Endothelial cell of umbilical vein (primary cell): ENCODE measurements around the gene CPLX1. TPM values are rescaled to one million over a fixed set of nuclear protein-coding genes. Genes with fewer than 3 reads are reported as not detected.

Source experiments
- BruUV-seq: library from RNA; stranded (reverse); fragments of 400-500 nt; replicated peaks from 2 replicates; lab custom pipeline; 2021; lab: Mats Ljungman, UMichigan
- CTCF ChIA-PET: fragments of 300-600, 350-600 bp; sonication (Branson Sonifier 250); formaldehyde crosslinking; loops from one replicate; lab custom pipeline; 2021; ENCODE audit warnings: antibody characterized with exemption, inconsistent platforms; lab: Charles Lee
- POLR2A ChIA-PET: fragments of 300-600, 350-600 bp; sonication (Branson Sonifier 250); formaldehyde crosslinking; loops from one replicate; lab custom pipeline; 2021; ENCODE audit warnings: antibody characterized with exemption, inconsistent platforms; lab: Charles Lee
- DNase-seq: peaks from one replicate; pipeline ENCODE4 v3.0.0-alpha.2; 2011; ENCODE audit warnings: low read depth, low spot score
- FAIRE-seq: peaks from 2 replicates; lab custom pipeline; 2011; peaks lifted over from hg19 to GRCh38; lab: Jason Lieb, UNC
- H2AFZ ChIP-seq: 2 replicates; pipeline ENCODE4 v1.6.0; 2012; ENCODE audit warnings: low read depth, low read length, control low read depth, inconsistent platforms
- H3K27ac ChIP-seq: 2 replicates; pipeline ENCODE4 v1.5.1; 2011; ENCODE audit warnings: low read depth, mild to moderate bottlenecking, control low read depth, low read length, moderate library complexity; ENCODE audit not compliant: insufficient read depth
- H3K27me3 ChIP-seq, 2 experiments: 2 replicates each; pipeline versions ENCODE4 v1.6.0 to v1.6.1; 2011; ENCODE audit warnings: low read length in 2 of 2, mixed read lengths in 1 of 2; ENCODE audit not compliant: control insufficient read depth in 2 of 2, insufficient read depth in 2 of 2
- H3K36me3 ChIP-seq, 2 experiments: 2 replicates in 1 of 2; 3 replicates in 1 of 2; pipeline ENCODE4 v1.5.1; 2011; ENCODE audit warnings: low read length in 2 of 2, mild to moderate bottlenecking in 1 of 2, moderate library complexity in 1 of 2; ENCODE audit not compliant: control insufficient read depth in 2 of 2, insufficient read depth in 2 of 2; ENCODE audit errors: extremely low read depth in 1 of 2
- H3K4me1 ChIP-seq: 3 replicates; pipeline ENCODE4 v1.5.1; 2011; ENCODE audit warnings: mild to moderate bottlenecking, low read length; ENCODE audit not compliant: control insufficient read depth, insufficient read depth; ENCODE audit errors: extremely low read depth
- H3K4me2 ChIP-seq: 2 replicates; pipeline ENCODE4 v1.6.1; 2011; ENCODE audit warnings: low read length, control low read depth, mixed read lengths; ENCODE audit not compliant: insufficient read depth
- H3K4me3 ChIP-seq, 3 experiments: fragments of 200-600 bp in 1 of 3; sonication (generic), shearing (Covaris generic) in 1 of 3; replicated peaks in 1 of 3; 2 replicates each; pipeline ENCODE4 v1.5.1; 2011 to 2016; ENCODE audit warnings: control low read depth in 3 of 3, low read length in 3 of 3, mild to moderate bottlenecking in 2 of 3, inconsistent platforms in 1 of 3, low read depth in 1 of 3, moderate library complexity in 1 of 3; ENCODE audit not compliant: insufficient read depth in 1 of 3
- H3K79me2 ChIP-seq: 2 replicates; pipeline ENCODE4 v1.6.0; 2012; ENCODE audit warnings: low read length, inconsistent platforms; ENCODE audit not compliant: control insufficient read depth, insufficient read depth
- H3K9ac ChIP-seq: replicated peaks from 2 replicates; pipeline ENCODE3; 2011; ENCODE audit warnings: low read length, control low read depth; ENCODE audit not compliant: insufficient read depth; ENCODE audit errors: extremely low read depth
- H3K9me1 ChIP-seq: replicated peaks from 3 replicates; pipeline ENCODE4 v1.6.0; 2011; ENCODE audit warnings: mild to moderate bottlenecking, low read length; ENCODE audit not compliant: control insufficient read depth, insufficient read depth; ENCODE audit errors: extremely low read depth
- H3K9me3 ChIP-seq: replicated peaks from 2 replicates; pipeline ENCODE4 v1.5.1; 2012; ENCODE audit warnings: low read length, inconsistent platforms; ENCODE audit not compliant: control insufficient read depth, insufficient read depth
- H4K20me1 ChIP-seq: replicated peaks from 2 replicates; pipeline ENCODE3; 2011; ENCODE audit warnings: mild to moderate bottlenecking, low read length; ENCODE audit not compliant: control insufficient read depth, insufficient read depth; ENCODE audit errors: extremely low read depth
- EZH2 ChIP-seq: IDR thresholded peaks from 2 replicates; pipeline ENCODE4 v1.6.1; 2012; ENCODE audit warnings: borderline replicate concordance, low read depth, mild to moderate bottlenecking, moderate library complexity, low read length, inconsistent platforms; ENCODE audit not compliant: severe bottlenecking
- FOS ChIP-seq: IDR thresholded peaks from 2 replicates; pipeline ENCODE4 v1.6.1; 2011; ENCODE audit warnings: mild to moderate bottlenecking, low read length, moderate library complexity, borderline replicate concordance; ENCODE audit not compliant: insufficient read depth
- GATA2 ChIP-seq: IDR thresholded peaks from 2 replicates; pipeline ENCODE4 v1.7.0; 2011; ENCODE audit warnings: low read depth, mild to moderate bottlenecking, moderate library complexity, mixed read lengths, low read length; ENCODE audit not compliant: insufficient read length, insufficient read depth
- JUN ChIP-seq: IDR thresholded peaks from 2 replicates; pipeline ENCODE4 v1.6.1; 2011; ENCODE audit warnings: borderline replicate concordance, low read depth; ENCODE audit not compliant: insufficient read length, insufficient read depth
- MYC ChIP-seq: IDR thresholded peaks from one replicate; pipeline ENCODE4 v1.6.1; 2011; ENCODE audit warnings: mild to moderate bottlenecking, low read depth, low read length
- POLR2A ChIP-seq: IDR thresholded peaks from 2 replicates; pipeline ENCODE4 v1.6.1; 2012; ENCODE audit warnings: low read depth, mild to moderate bottlenecking, control low read depth, low read length
- POLR2AphosphoS5 ChIP-seq: IDR thresholded peaks from 2 replicates; pipeline ENCODE4 v1.6.1; 2012; ENCODE audit warnings: low read depth, mild to moderate bottlenecking, control low read depth, low read length, moderate library complexity; ENCODE audit not compliant: insufficient read depth
- dilution Hi-C: fragments of 300-500 bp; cut with MboI; formaldehyde crosslinking; loops from one replicate; pipeline ENCODE4 v1.15.0; 2019; ENCODE audit warnings: low sequenced_read_pairs; ENCODE audit not compliant: extremely low pct_ligation_motif_present
- intact Hi-C: fragments of 100-400 bp; cut with micrococcal nuclease; formaldehyde crosslinking; loops from one replicate; pipeline ENCODE4 v1.10.0; 2022
- polyA plus RNA-seq, 4 experiments: library from polyadenylated mRNA; depleted of rRNA in 3 of 4; stranded (reverse) in 3 of 4; unstranded in 1 of 4; fragments of >200 nt; gene quantifications; 2 replicates each; pipeline versions ENCODE4 v1.2.1 to v1.2.3, GENCODE V29; 2011 to 2012; ENCODE audit warnings: missing spikeins in 1 of 4
- total RNA-seq: library from RNA; stranded (reverse); gene quantifications from 2 replicates; pipeline ENCODE4 v1.2.3, GENCODE V29; 2021
- TF ChIP-seq, protein P1 (sequence below): IDR thresholded peaks from 2 replicates; pipeline ENCODE4 v1.6.1; 2011; ENCODE audit not compliant: insufficient read depth, insufficient read length
- TF ChIP-seq, protein P2 (sequence below), 2 donors: IDR thresholded peaks; 1 replicate in 1 of 2; 2 replicates in 1 of 2; pipeline ENCODE4 v1.5.1; 2011; ENCODE audit warnings: low read length in 2 of 2, mild to moderate bottlenecking in 2 of 2, moderate library complexity in 2 of 2, control low read depth in 1 of 2, inconsistent platforms in 1 of 2, low read depth in 1 of 2; ENCODE audit not compliant: insufficient read depth in 1 of 2; ENCODE audit errors: extremely low read depth in 1 of 2

Gene CPLX1
- total and polyA plus RNA-seq, 2 donors (not counting 3 experiments of a cell fraction or from before 2014, with no cell fraction given) = 1.0 to 1.8 TPM

DNA sequence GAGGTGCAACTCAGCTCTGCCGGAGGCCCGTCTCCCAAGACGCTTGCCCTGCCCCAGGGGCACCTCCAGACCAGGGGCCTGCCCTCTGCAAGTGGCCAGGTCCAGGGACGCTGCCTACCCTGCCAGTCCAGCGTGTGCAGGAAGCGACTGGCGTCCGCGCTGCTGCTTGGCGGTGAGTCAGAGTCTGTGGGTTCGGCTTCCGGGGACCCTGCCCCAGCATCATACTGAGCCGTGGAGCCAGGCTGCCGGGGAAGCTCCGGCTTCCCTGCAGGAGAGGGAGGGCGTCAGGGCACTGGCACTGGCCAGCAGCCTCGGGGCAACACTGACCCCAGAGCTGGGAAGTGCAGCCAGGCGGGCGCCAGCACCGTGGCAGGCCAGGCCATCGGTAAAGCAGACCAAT lies 42.5 kb upstream of the CPLX1 start:
- H4K20me1 ChIP-seq = no peaks in the 10 kb centered on the region
- H3K27me3 ChIP-seq = no peaks in the 10 kb centered on the region
- H3K9me1 ChIP-seq = no peaks in the 10 kb centered on the region
- no peak for FAIRE-seq
- no peak overlapping the region for H3K4me3 ChIP-seq
- POLR2A ChIA-PET = no interaction called here
- no TSS peak for BruUV-seq
- no peaks in the 10 kb centered on the region for H3K4me1 ChIP-seq
- intact Hi-C loops (no loop called here), dilution Hi-C loops (no loop called here)
- peaks cover 0 to 40% of the 10 kb centered on the region in 2 experiments for H3K36me3 ChIP-seq
- no peaks in the 10 kb centered on the region for H3K79me2 ChIP-seq
- no peak overlapping the region for H2AFZ ChIP-seq
- no peak overlapping the region for H3K4me2 ChIP-seq
- no peak for TF ChIP-seq GATA2
- TF ChIP-seq JUN = no peak
- TF ChIP-seq EZH2 = no peak
- no peak for TF ChIP-seq MYC
- no peak for TF ChIP-seq POLR2AphosphoS5
- TF ChIP-seq, protein P1, sequence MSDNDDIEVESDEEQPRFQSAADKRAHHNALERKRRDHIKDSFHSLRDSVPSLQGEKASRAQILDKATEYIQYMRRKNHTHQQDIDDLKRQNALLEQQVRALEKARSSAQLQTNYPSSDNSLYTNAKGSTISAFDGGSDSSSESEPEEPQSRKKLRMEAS = no peak
- TF ChIP-seq, protein P2, sequence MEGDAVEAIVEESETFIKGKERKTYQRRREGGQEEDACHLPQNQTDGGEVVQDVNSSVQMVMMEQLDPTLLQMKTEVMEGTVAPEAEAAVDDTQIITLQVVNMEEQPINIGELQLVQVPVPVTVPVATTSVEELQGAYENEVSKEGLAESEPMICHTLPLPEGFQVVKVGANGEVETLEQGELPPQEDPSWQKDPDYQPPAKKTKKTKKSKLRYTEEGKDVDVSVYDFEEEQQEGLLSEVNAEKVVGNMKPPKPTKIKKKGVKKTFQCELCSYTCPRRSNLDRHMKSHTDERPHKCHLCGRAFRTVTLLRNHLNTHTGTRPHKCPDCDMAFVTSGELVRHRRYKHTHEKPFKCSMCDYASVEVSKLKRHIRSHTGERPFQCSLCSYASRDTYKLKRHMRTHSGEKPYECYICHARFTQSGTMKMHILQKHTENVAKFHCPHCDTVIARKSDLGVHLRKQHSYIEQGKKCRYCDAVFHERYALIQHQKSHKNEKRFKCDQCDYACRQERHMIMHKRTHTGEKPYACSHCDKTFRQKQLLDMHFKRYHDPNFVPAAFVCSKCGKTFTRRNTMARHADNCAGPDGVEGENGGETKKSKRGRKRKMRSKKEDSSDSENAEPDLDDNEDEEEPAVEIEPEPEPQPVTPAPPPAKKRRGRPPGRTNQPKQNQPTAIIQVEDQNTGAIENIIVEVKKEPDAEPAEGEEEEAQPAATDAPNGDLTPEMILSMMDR (IDR thresholded peaks at IDR 0.05; ENCODE audit: extremely low read depth in 1 of 2, insufficient read depth in 1 of 2, low read depth in 1 of 2, low read length in 2 of 2) = no peak
- no peak for TF ChIP-seq POLR2A
- no peak for TF ChIP-seq FOS
- no peak for DNase-seq
- no peaks in the 10 kb centered on the region for H3K9me3 ChIP-seq
- H3K9ac ChIP-seq = no peak overlapping the region
- H3K27ac ChIP-seq = no peak overlapping the region
- CTCF ChIA-PET = no interaction called here
